HG03045 (cell line): ENCODE measurements around the gene KLK11.

ENCODE experiments used
- ATAC-seq: cut with Tn5 transposase; IDR thresholded peaks from one replicate; pipeline ENCODE4 v1.9.1; 2021; ENCODE audit warnings: mild to moderate bottlenecking, moderate library complexity; ENCODE audit not compliant: unreplicated experiment

Gene KLK11

GRCh38 chr19:50974702-50975556 lies 51.5 kb downstream of the KLK11 start:
- no peak for ATAC-seq

GRCh38 chr19:50972795-50973376 lies 53.5 kb downstream of the KLK11 start:
- ATAC-seq: no peak
